WTC11 (cell line): ENCODE data around the gene FAM3B. TPM values are rescaled to one million over a fixed set of nuclear protein-coding genes. Genes with fewer than 3 reads are reported as not detected.

Experiments used
- ATAC-seq: fragments of 200-7000 bp; cut with Tn5 transposase; 2 replicates; pipeline ENCODE4 v1.10.0; 2021; ENCODE audit warnings: mild to moderate bottlenecking, moderate library complexity
- CTCF ChIA-PET: fragments of 300-600 bp; sonication (Branson Sonifier 250); formaldehyde crosslinking; loops from one replicate; lab custom pipeline; 2021; ENCODE audit warnings: antibody characterized with exemption; lab: Charles Lee
- POLR2A ChIA-PET: fragments of 350-600 bp; sonication (Branson Sonifier 250); formaldehyde crosslinking; loops from one replicate; lab custom pipeline; 2021; ENCODE audit warnings: antibody characterized with exemption; lab: Charles Lee
- DNase-seq: peaks from one replicate; pipeline ENCODE4 v3.0.0; 2021; ENCODE audit warnings: low spot score
- H3K27ac Mint-ChIP-seq: 2 replicates; pipeline ENCODE4 v1.8.0; 2021; ENCODE audit warnings: mixed read lengths
- H3K27me3 Mint-ChIP-seq: 2 replicates; pipeline ENCODE4 v1.8.0; 2021; ENCODE audit warnings: low read depth, mild to moderate bottlenecking, moderate library complexity, mixed read lengths
- H3K36me3 Mint-ChIP-seq: 2 replicates; pipeline ENCODE4 v1.8.0; 2021; ENCODE audit warnings: mixed read lengths
- H3K4me1 Mint-ChIP-seq: 2 replicates; pipeline ENCODE4 v1.8.0; 2022; ENCODE audit warnings: mixed read lengths
- H3K4me3 Mint-ChIP-seq: 2 replicates; pipeline ENCODE4 v1.8.0; 2021; ENCODE audit warnings: mild to moderate bottlenecking, moderate library complexity, mixed read lengths
- H3K9me3 Mint-ChIP-seq: 2 replicates; pipeline ENCODE4 v1.8.0; 2021; ENCODE audit warnings: mixed read lengths
- CREB1 ChIP-seq: sonication (generic); formaldehyde crosslinking; IDR thresholded peaks from 2 replicates; pipeline ENCODE4 v1.8.0; 2023; ENCODE audit warnings: mild to moderate bottlenecking, missing genetic modification reagents
- EMX1 ChIP-seq: fragments of 250-450 bp; sonication (Bioruptor Pico); IDR thresholded peaks from 2 replicates; pipeline ENCODE4 v1.8.0; 2021; ENCODE audit warnings: mild to moderate bottlenecking
- HMGA2 ChIP-seq: fragments of 250-450 bp; sonication (Bioruptor Pico); IDR thresholded peaks from 2 replicates; pipeline ENCODE4 v1.4.0; 2021; ENCODE audit warnings: mild to moderate bottlenecking, moderate library complexity
- HMGXB4 ChIP-seq: sonication (generic); formaldehyde crosslinking; IDR thresholded peaks from 2 replicates; pipeline ENCODE4 v1.8.1; 2023; ENCODE audit warnings: mild to moderate bottlenecking, moderate library complexity, missing genetic modification reagents
- JAZF1 ChIP-seq: fragments of 250-450 bp; sonication (Bioruptor Pico); IDR thresholded peaks from 2 replicates; pipeline ENCODE4 v1.9.0; 2021; ENCODE audit warnings: moderate library complexity, mild to moderate bottlenecking, inconsistent platforms
- NFATC4 ChIP-seq: fragments of 250-450 bp; sonication (Bioruptor Pico); IDR thresholded peaks from 2 replicates; pipeline ENCODE4 v1.9.0; 2021; ENCODE audit warnings: mild to moderate bottlenecking
- NR2C2 ChIP-seq: sonication (generic); formaldehyde crosslinking; IDR thresholded peaks from 2 replicates; pipeline ENCODE4 v1.8.0; 2022; ENCODE audit warnings: mild to moderate bottlenecking, missing genetic modification reagents
- SMAD4 ChIP-seq: sonication (generic); formaldehyde crosslinking; IDR thresholded peaks from 2 replicates; pipeline ENCODE4 v1.8.0; 2022; ENCODE audit warnings: mild to moderate bottlenecking, missing genetic modification reagents
- SP1 ChIP-seq: sonication (generic); formaldehyde crosslinking; conservative IDR thresholded peaks from 2 replicates; pipeline ENCODE4 v1.8.1; 2022; ENCODE audit warnings: missing genetic modification reagents
- TCF7 ChIP-seq: sonication (generic); formaldehyde crosslinking; IDR thresholded peaks from 2 replicates; pipeline ENCODE4 v1.8.0; 2022; ENCODE audit warnings: mild to moderate bottlenecking, low read depth, missing genetic modification reagents, moderate library complexity
- TEAD1 ChIP-seq: sonication (generic); formaldehyde crosslinking; IDR thresholded peaks from 2 replicates; pipeline ENCODE4 v1.8.0; 2022; ENCODE audit warnings: mild to moderate bottlenecking, missing genetic modification reagents
- ZBTB43 ChIP-seq: sonication (generic); formaldehyde crosslinking; IDR thresholded peaks from 2 replicates; pipeline ENCODE4 v1.8.1; 2023; ENCODE audit warnings: mild to moderate bottlenecking, missing genetic modification reagents
- total RNA-seq: library from RNA; stranded (reverse); gene quantifications from 3 replicates; pipeline ENCODE4 v1.2.3, GENCODE V29; 2021
- TF ChIP-seq, protein P1 (sequence below): sonication (generic); formaldehyde crosslinking; IDR thresholded peaks from 2 replicates; pipeline ENCODE4 v1.8.0; 2022; ENCODE audit warnings: mild to moderate bottlenecking, missing genetic modification reagents

Gene FAM3B
- total RNA-seq, 1 experiment from 2014 or later, result 1.4 TPM

DNA sequence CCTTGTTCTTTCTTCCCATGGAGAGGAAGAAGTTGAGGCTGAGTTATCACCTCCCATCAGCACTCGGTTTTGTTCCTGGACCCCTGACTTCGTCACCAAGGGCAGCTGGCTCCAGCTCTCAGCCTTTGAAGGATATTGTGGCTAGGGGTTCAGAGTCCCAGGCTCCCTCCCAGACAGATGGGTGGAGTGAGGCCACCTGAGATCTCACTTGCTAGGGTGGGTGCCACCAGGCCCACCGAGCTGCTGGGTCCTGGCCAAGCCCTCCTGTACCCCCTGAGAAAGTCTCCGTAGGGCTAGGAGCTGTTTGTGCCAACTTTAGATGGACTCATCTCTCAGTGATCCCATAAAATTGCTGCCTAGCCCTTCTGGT, 52.1 kb downstream of the FAM3B start:
- POLR2A ChIA-PET, result interaction anchor here (0.9 kb wide), 1 partner anchor 84 kb away, joined by 3 read pairs; no protein-coding TSS in a partner anchor
- Mint-ChIP-seq H3K27me3 (no peaks in the 10 kb centered on the region; the same call in 1 of the 2 replicates), H3K4me3 (0 out of 2 replicates have a peak overlapping the region, but pooled peaks have one; percentile 68), H3K27ac (no peak overlapping the region), H3K9me3 (peaks cover 6% of the 10 kb centered on the region; the same call in 1 of the 2 replicates), H3K4me1 (peaks cover 12% of the 10 kb centered on the region), H3K36me3 (no peaks in the 10 kb centered on the region)
- CTCF ChIA-PET, result interaction anchor here (0.6 to 3.7 kb wide), 34 partner anchors 9 to 246 kb away, joined by 3 to 61 read pairs (median 4); partner anchors contain the start of gene FAM3B
- no peak for DNase-seq
- TF ChIP-seq TCF7 (CRISPR knock-in tag), result no peak
- TF ChIP-seq EMX1, result no peak
- TF ChIP-seq NR2C2 (CRISPR knock-in tag), result no peak
- ATAC-seq, result no peak

DNA sequence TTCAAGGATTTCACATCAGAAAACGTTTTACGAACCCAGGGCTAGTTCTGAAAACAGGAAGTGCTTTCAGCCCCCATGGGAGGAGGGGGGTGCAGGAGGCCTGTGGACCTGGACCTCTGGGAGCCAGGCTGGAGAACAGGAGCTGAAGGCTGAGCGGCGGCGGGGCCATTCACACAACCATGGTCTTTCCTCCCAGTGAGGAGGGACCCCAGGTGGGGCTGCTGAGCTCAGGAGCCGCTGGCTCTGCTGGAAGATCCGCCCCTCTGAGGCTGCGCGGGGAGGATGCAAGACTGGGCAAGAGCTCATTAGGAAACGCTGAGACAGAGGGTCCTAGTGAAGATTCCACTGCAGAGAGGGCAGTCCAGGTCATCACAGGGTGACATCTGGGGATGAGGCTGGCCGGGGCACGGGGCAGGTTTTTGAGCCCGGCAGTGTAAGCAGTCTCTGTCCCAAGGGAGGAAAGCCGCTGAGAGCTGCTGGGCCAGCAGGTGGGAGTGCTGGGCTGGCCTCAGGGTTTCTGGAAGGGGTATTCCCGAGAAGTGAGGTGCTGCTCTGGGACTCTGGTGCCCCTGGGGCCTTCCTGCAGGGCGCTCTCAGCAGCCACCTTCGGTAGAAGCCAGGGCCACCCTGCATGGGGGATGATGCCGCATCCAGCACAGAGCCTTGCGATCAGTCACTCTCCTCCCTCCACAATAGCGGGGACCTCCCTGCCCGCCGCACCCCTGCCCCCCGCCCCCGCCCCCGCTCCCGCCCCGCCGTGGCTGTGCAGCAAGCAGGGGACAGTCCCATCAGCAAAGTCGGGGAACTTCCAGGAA, 52.7 kb downstream of the FAM3B start:
- Mint-ChIP-seq H3K36me3 (no peaks in the 10 kb centered on the region), H3K4me3 (peak overlapping the region; percentile 68), H3K27ac (no peak overlapping the region), H3K9me3 (peaks cover 6% of the 10 kb centered on the region; the same call in 1 of the 2 replicates), H3K4me1 (peaks cover 12% of the 10 kb centered on the region), H3K27me3 (no peaks in the 10 kb centered on the region; the same call in 1 of the 2 replicates)
- ATAC-seq (peak; percentile 92), DNase-seq (peak; percentile 64)
- POLR2A ChIA-PET, result interaction anchor here (0.9 kb wide), 1 partner anchor 83 kb away, joined by 3 read pairs; no protein-coding TSS in a partner anchor
- no peak for TF ChIP-seq JAZF1 (CRISPR knock-in tag)
- 0 out of 2 replicates have a peak, but pooled peaks have one; percentile 19 for TF ChIP-seq HMGXB4 (CRISPR knock-in tag)
- TF ChIP-seq NR2C2 (CRISPR knock-in tag), result no peak
- TF ChIP-seq SMAD4, result no peak
- TF ChIP-seq TEAD1 (CRISPR knock-in tag), result no peak
- TF ChIP-seq HMGA2 (CRISPR knock-in tag), result no peak
- TF ChIP-seq CREB1 (CRISPR knock-in tag), result no peak
- TF ChIP-seq, protein P1, sequence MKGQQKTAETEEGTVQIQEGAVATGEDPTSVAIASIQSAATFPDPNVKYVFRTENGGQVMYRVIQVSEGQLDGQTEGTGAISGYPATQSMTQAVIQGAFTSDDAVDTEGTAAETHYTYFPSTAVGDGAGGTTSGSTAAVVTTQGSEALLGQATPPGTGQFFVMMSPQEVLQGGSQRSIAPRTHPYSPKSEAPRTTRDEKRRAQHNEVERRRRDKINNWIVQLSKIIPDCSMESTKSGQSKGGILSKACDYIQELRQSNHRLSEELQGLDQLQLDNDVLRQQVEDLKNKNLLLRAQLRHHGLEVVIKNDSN (CRISPR knock-in tag), result 0 out of 2 replicates have a peak, but pooled peaks have one; percentile 3
- no peak; the same call in 1 of the 2 replicates for TF ChIP-seq SP1 (CRISPR knock-in tag)
- no peak for TF ChIP-seq ZBTB43 (CRISPR knock-in tag)
- CTCF ChIA-PET, result interaction anchor here (0.6 to 3.7 kb wide), 41 partner anchors 9 to 967 kb away, joined by 3 to 61 read pairs (median 4); partner anchors contain the start of genes FAM3B and MX1

DNA sequence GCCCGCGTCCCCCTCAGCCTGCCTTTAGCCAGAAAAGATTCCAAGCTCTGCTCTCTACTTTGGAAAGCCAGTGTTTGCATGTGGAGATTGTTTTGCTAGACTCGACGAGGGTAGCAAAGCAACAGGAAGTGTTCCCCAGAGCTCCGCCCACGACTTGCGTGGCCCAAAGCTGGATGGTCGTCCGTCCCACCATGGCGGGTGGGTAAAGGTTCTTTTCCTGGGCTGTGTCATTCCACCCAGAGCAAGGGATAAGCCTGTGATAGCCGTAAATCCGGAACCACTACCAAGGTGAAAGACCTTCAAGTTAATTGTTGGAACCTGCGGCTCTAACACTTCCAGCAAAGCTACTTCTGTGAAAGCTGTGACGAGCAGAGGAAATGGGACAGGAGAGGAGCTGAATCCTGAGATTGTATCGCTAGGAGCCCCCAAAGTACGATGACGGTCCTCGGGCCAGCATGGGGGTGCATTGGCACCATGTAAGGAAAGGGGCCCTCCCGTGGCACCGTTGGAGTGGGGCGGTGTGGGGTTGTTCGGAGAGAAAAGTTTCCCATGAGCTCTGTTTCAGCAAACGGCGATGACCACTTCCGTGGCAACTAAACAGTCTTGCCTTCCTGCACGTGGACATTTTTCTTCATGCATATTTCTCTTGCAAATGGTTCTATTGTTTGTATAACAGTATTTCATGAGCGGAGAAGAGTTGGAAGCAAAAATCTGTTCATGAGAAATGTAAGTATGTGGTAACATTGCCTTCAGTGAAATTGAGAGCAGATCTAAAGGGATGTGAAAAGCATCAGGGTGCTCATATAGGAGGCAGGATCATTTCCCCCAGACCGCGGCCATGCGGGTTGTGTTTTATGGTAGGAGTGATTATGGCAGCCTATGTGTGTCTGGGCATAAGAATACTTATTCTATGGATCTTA, 53.6 kb downstream of the FAM3B start:
- CTCF ChIA-PET, result interaction anchor here (0.6 to 3.7 kb wide), 28 partner anchors 10 to 968 kb away, joined by 3 to 61 read pairs (median 6); partner anchors contain the start of gene MX1
- peak; percentile 7; the same call in 1 of the 2 replicates for ATAC-seq
- no peaks in the 10 kb centered on the region; the same call in 1 of the 2 replicates for H3K27me3 Mint-ChIP-seq
- H3K27ac Mint-ChIP-seq, result no peak overlapping the region
- peak overlapping the region; percentile 68 for H3K4me3 Mint-ChIP-seq
- no peaks in the 10 kb centered on the region for H3K36me3 Mint-ChIP-seq
- H3K9me3 Mint-ChIP-seq, result peaks cover 6% of the 10 kb centered on the region; the same call in 1 of the 2 replicates
- POLR2A ChIA-PET, result no interaction called here
- TF ChIP-seq, protein P1 (CRISPR knock-in tag), result 0 out of 2 replicates have a peak, but pooled peaks have one; percentile 3
- no peak for TF ChIP-seq NFATC4
- peaks cover 12% of the 10 kb centered on the region for H3K4me1 Mint-ChIP-seq
- no peak for DNase-seq
